GM23248 (cell line): ENCODE data around the gene TUBA4A. TPM values are rescaled to one million over a fixed set of nuclear protein-coding genes. Genes with fewer than 3 reads are reported as not detected.
A peak's percentile ranks its signal among the peaks of the same experiment; 100 is the strongest.
"Not testable (repeated sequence)": the region's sequence is repeated elsewhere in the genome, so short reads cannot be mapped to it uniquely, and the experiment has no call there.

Experiments
- DNase-seq: peaks from one replicate; pipeline ENCODE4 v3.0.0-alpha.2; 2015
- H2AFZ ChIP-seq: fragments of 200-600 bp; sonication (generic); 2 replicates; pipeline ENCODE4 v1.6.1; 2016; ENCODE audit warnings: antibody characterized with exemption
- H3F3A ChIP-seq: fragments of 200-600 bp; sonication (generic); 2 replicates; pipeline ENCODE4 v1.6.1; 2016; ENCODE audit warnings: mild to moderate bottlenecking, antibody characterized with exemption, mixed run types; ENCODE audit not compliant: insufficient read depth
- H3K27ac ChIP-seq: fragments of 200-600 bp; sonication (generic); 2 replicates; pipeline ENCODE4 v1.5.1; 2016; ENCODE audit warnings: mild to moderate bottlenecking
- H3K27me3 ChIP-seq: fragments of 200-600 bp; sonication (generic); replicated peaks from 2 replicates; pipeline ENCODE4 v1.6.1; 2016; ENCODE audit warnings: mild to moderate bottlenecking; ENCODE audit not compliant: insufficient read depth
- H3K36me3 ChIP-seq: fragments of 200-600 bp; sonication (generic); 2 replicates; pipeline ENCODE4 v1.6.1; 2016; ENCODE audit warnings: low read depth, mild to moderate bottlenecking
- H3K4me1 ChIP-seq: fragments of 200-600 bp; sonication (generic); 2 replicates; pipeline ENCODE4 v1.6.1; 2016; ENCODE audit warnings: mild to moderate bottlenecking; ENCODE audit not compliant: insufficient read depth
- H3K4me2 ChIP-seq: fragments of 200-600 bp; sonication (generic); one replicate; pipeline ENCODE4 v1.6.1; 2016; ENCODE audit warnings: mild to moderate bottlenecking; ENCODE audit not compliant: unreplicated experiment
- H3K4me3 ChIP-seq: fragments of 200-600 bp; sonication (generic); 2 replicates; pipeline ENCODE4 v1.5.1; 2016; ENCODE audit warnings: mild to moderate bottlenecking
- H3K79me2 ChIP-seq: fragments of 200-600 bp; sonication (generic); 2 replicates; pipeline ENCODE4 v1.6.1; 2016; ENCODE audit warnings: mild to moderate bottlenecking; ENCODE audit not compliant: insufficient read depth
- H3K9ac ChIP-seq: fragments of 200-600 bp; sonication (generic); 2 replicates; pipeline ENCODE4 v1.6.1; 2016; ENCODE audit warnings: mild to moderate bottlenecking
- H3K9me2 ChIP-seq: fragments of 200-600 bp; sonication (generic); 2 replicates; pipeline ENCODE4 v1.6.1; 2016; ENCODE audit warnings: mixed run types, mild to moderate bottlenecking, moderate library complexity; ENCODE audit not compliant: insufficient read depth
- H3K9me3 ChIP-seq: fragments of 200-600 bp; sonication (generic); one replicate; pipeline ENCODE4 v1.6.1; 2017; ENCODE audit warnings: low read depth
- H4K20me1 ChIP-seq: fragments of 200-600 bp; sonication (generic); 2 replicates; pipeline ENCODE4 v1.6.0; 2016; ENCODE audit not compliant: insufficient read depth
- EZH2 ChIP-seq: fragments of 200-600 bp; sonication (generic); IDR thresholded peaks from 2 replicates; pipeline ENCODE4 v1.6.1; 2018; ENCODE audit warnings: antibody characterized with exemption, mild to moderate bottlenecking; ENCODE audit not compliant: insufficient read depth, poor library complexity, severe bottlenecking
- EZH2phosphoT487 ChIP-seq: fragments of 200-600 bp; sonication (generic); IDR thresholded peaks from 2 replicates; pipeline ENCODE4 v1.6.1; 2018; ENCODE audit warnings: antibody characterized with exemption, moderate library complexity, mild to moderate bottlenecking, low read depth; ENCODE audit not compliant: insufficient read depth
- WGBS, 2 experiments: methylation state at CpG; one replicate each; pipeline ENCODE4 v1.1.6; 2015 to 2017; ENCODE audit warnings: low lambda C conversion rate in 2 of 2, low coverage in 1 of 2; ENCODE audit errors: missing lambda C conversion rate in 2 of 2; 5-methylcytosine and 5-hydroxymethylcytosine counted together
- in situ Hi-C: fragments of 300-500 bp; cut with MboI; formaldehyde crosslinking; loops from 2 replicates; pipeline ENCODE4 v1.15.0; 2020
- microRNA counts: library from miRNA; unstranded; fragments of <30 nt; microRNA quantifications from one replicate; lab custom pipeline; 2016
- microRNA-seq: library from miRNA; unstranded; fragments of <30 nt; microRNA quantifications from one replicate; pipeline ENCODE4, GENCODE V29; 2016; ENCODE audit warnings: borderline number of aligned reads
- polyA plus RNA-seq: library from polyadenylated mRNA; unstranded; fragments of >200 nt; fragmentation: Nextera tagmentation; extraction: Ambion mirVana; gene quantifications from 2 replicates; pipeline ENCODE4 v1.2.1, GENCODE V29; 2016
- small RNA-seq: library from RNA; depleted of rRNA; stranded (forward); fragments of <200 nt; gene quantifications from one replicate; pipeline ENCODE3, GENCODE V24; 2014; ENCODE audit warnings: low read depth, low replicate concordance
- total RNA-seq: library from RNA; depleted of rRNA; stranded (reverse); fragments of >200 nt; shearing (Covaris generic); gene quantifications from 2 replicates; pipeline ENCODE4 v1.2.3, GENCODE V29; 2014; rRNA removed

Gene TUBA4A
- total and polyA plus RNA-seq, 2 experiments from 2014 or later: 14.3 to 14.5 TPM

DNA sequence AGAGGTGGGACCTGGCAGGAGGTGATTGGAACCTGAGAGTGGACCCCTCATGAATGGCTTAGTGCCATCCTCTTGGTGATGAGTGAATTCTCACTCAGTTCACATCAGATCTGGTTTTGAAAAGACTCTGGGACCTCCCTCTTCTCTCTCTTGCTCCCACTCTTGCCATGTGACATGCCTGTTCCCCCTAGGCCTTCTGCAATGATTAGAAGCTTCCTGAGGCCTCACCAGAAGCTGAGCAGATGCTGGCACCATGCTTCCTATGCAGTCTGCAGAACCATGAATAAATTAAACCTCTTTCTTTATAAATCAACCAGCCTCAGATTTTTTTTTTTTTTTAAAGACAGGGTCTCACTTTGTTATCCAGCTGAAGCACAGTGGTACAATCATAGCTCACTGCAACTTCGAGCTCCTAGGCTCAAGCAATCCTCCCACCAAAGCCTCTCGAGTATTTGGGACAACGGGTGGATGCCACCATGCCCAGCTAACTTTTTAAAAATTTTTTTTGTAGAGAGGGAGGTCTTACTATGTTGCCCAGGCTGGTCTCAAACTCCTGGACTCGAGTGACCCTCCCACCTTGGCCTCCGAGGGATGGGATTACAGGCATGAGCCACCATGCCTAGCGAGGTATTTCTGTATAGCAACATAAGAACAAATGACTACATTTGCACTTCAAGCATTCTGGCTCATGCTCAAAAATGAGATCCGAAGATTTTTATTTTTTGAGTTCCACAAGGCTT lies 49.1 kb downstream of the TUBA4A start:
- 70 to 73% methylated on average over 7 of the region's 7 CpGs for WGBS, 2 experiments
- in situ Hi-C loops: no loop called here
- H3K9me3 ChIP-seq: no peaks in the 10 kb centered on the region

DNA sequence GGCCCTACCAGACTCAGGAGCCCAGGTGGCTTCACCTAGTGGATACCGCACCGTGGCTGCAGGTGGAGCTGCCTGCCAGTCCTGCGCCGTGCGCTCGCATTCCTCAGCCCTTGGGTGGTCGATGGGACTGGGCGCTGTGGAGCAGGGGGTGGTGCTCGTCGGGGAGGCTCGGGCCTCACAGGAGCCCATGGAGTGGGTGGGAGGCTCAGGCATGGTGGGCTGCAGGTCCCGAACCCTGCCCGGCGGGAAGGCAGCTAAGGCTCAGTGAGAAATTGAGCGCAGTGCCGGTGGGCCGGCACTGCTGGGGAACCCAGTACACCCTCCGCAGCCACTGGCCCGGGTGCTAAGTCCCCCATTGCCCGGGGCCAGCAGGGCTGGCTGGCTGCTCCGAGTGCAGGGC lies 52.4 kb downstream of the TUBA4A start:
- H2AFZ ChIP-seq, in situ Hi-C loops, H3K9me2 ChIP-seq, H3K4me3 ChIP-seq, H4K20me1 ChIP-seq, H3K4me1 ChIP-seq, H3K4me2 ChIP-seq, H3K9ac ChIP-seq, H3K79me2 ChIP-seq, H3K36me3 ChIP-seq, H3K27ac ChIP-seq, H3F3A ChIP-seq, DNase-seq, H3K9me3 ChIP-seq, H3K27me3 ChIP-seq: not testable (repeated sequence)
- WGBS, 2 experiments: 70 to 73% methylated on average over 19 to 21 of the region's 21 CpGs

More for the DNA sequence above, 49.1 kb downstream of the TUBA4A start:
- H3K9me2 ChIP-seq: no peaks in the 10 kb centered on the region
- no peak overlapping the region for H3K4me2 ChIP-seq
- H3K4me3 ChIP-seq: no peak overlapping the region
- peaks cover 11% of the 10 kb centered on the region; the same call in 1 of the 2 replicates for H3K4me1 ChIP-seq
- peaks cover 17% of the 10 kb centered on the region for H3F3A ChIP-seq
- H3K27ac ChIP-seq: no peak overlapping the region
- H3K79me2 ChIP-seq: 0 out of 2 replicates have a peak, but pooled peaks cover 3% of the 10 kb centered on the region
- H3K9ac ChIP-seq: no peak overlapping the region
- TF ChIP-seq EZH2 (no peak), EZH2phosphoT487 (no peak)
- H3K27me3 ChIP-seq: no peaks in the 10 kb centered on the region
- H4K20me1 ChIP-seq: no peaks in the 10 kb centered on the region
- DNase-seq: no peak
- no peaks in the 10 kb centered on the region for H3K36me3 ChIP-seq
- H2AFZ ChIP-seq: no peak overlapping the region

DNA sequence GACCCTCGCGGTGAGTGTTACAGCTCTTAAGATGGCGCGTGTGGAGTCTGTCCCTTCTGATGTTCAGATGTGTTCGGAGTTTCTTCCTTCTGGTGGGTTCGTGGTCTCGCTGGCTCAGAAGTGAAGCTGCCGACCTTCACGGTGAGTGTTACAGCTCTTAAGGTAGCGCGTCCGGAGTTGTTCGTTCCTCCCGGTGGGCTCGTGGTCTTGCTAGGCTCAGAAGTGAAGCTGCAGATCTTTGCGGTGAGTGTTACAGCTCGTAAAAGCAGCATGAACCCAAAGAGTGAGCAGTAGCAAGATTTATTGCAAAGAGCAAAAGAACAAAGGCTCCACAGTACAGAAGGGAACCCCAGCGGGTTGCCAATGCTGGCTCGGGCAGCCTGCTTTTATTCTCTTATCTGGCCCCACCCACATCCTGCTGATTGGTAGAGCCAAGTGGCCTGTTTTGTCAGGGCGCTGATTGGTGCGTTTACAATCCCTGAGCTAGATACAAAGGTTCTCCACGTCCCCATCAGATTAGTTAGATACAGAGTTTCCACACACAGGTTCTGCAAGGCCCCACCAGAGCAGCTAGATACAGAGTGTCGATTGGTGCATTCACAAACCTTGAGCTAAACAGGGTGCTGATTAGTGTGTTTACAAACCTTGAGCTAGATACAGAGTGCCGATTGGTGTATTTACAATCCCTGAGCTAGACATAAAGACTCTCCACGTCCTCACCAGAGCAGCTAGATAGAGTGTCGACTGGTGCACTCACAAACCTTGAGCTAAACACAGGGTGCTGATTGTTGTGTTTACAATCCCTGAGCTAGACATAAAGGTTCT lies 53.0 kb downstream of the TUBA4A start:
- H2AFZ ChIP-seq, H3K27me3 ChIP-seq, H3K27ac ChIP-seq, H3K4me1 ChIP-seq, H3K9me3 ChIP-seq, H3K36me3 ChIP-seq, H3K4me2 ChIP-seq, H3K9me2 ChIP-seq, H3K79me2 ChIP-seq, DNase-seq, in situ Hi-C loops, H3K4me3 ChIP-seq, H3K9ac ChIP-seq, H3F3A ChIP-seq, H4K20me1 ChIP-seq: not testable (repeated sequence)
- WGBS, 2 experiments: 63 to 65% methylated on average over 26 of the region's 26 CpGs

MicroRNAs within 50 kb of the gene (microRNA counts, 767-probe panel; counts per million panel counts)
- microRNA hsa-miR-153 (lab: Ali Mortazavi, UCI): 447 counts per million, percentile 86 among the panel's probes with 10 or more counts

Small RNAs within 50 kb of the gene (microRNA-seq; reads per million reads assigned to microRNA genes)
- gene MIR153-1: not detected

Small RNAs within 50 kb of the gene (small RNA-seq; reads per million reads assigned to genes)
- not detected for gene MIR153-1

Other genes starting within 250 kb of the TUBA4A start
- gene CFAP65, start 212.4 kb downstream of the TUBA4A start, total RNA-seq: not detected in 2 replicates
- 0.08 TPM in 1 of 2 replicates, not detected in the other for gene CFAP65, start 212.4 kb downstream of the TUBA4A start, polyA plus RNA-seq
- not detected in 2 replicates for gene IHH, start 193.0 kb downstream of the TUBA4A start, total RNA-seq
- gene IHH, start 193.0 kb downstream of the TUBA4A start, polyA plus RNA-seq: not detected in 2 replicates
- 8.3 and 16.1 TPM in 2 replicates for gene NHEJ1, start 93.1 kb downstream of the TUBA4A start, total RNA-seq
- 8.3 and 10.5 TPM in 2 replicates for gene NHEJ1, start 93.1 kb downstream of the TUBA4A start, polyA plus RNA-seq
- 0.13 and 1.2 TPM in 2 replicates for gene SLC23A3, start 83.9 kb downstream of the TUBA4A start, total RNA-seq
- 0.24 and 0.58 TPM in 2 replicates for gene SLC23A3, start 83.9 kb downstream of the TUBA4A start, polyA plus RNA-seq
- 34.5 and 35.2 TPM in 2 replicates for gene CNPPD1, start 77.0 kb downstream of the TUBA4A start, total RNA-seq
- 43.8 and 43.9 TPM in 2 replicates for gene CNPPD1, start 77.0 kb downstream of the TUBA4A start, polyA plus RNA-seq
- gene RETREG2, start 75.6 kb downstream of the TUBA4A start, total RNA-seq: 98.9 and 120 TPM in 2 replicates
- 20.7 and 21.5 TPM in 2 replicates for gene RETREG2, start 75.6 kb downstream of the TUBA4A start, polyA plus RNA-seq
- 39.3 and 42.4 TPM in 2 replicates for gene ZFAND2B, start 47.1 kb downstream of the TUBA4A start, total RNA-seq
- 36.0 and 38.9 TPM in 2 replicates for gene ZFAND2B, start 47.1 kb downstream of the TUBA4A start, polyA plus RNA-seq
- gene ABCB6, start 35.0 kb downstream of the TUBA4A start, total RNA-seq: 25.3 and 35.7 TPM in 2 replicates
- 21.8 TPM in 2 replicates for gene ABCB6, start 35.0 kb downstream of the TUBA4A start, polyA plus RNA-seq
- gene ATG9A, start 24.3 kb downstream of the TUBA4A start, total RNA-seq: 84.4 and 97.3 TPM in 2 replicates
- 68.5 and 72.6 TPM in 2 replicates for gene ATG9A, start 24.3 kb downstream of the TUBA4A start, polyA plus RNA-seq
- 27.8 and 32.6 TPM in 2 replicates for gene ANKZF1, start 24.1 kb downstream of the TUBA4A start, total RNA-seq
- gene ANKZF1, start 24.1 kb downstream of the TUBA4A start, polyA plus RNA-seq: 26.8 and 31.5 TPM in 2 replicates
- gene GLB1L, start 8.5 kb downstream of the TUBA4A start, total RNA-seq: 13.4 and 13.5 TPM in 2 replicates
- gene GLB1L, start 8.5 kb downstream of the TUBA4A start, polyA plus RNA-seq: 3.4 and 3.8 TPM in 2 replicates
- gene STK16, start 8.4 kb downstream of the TUBA4A start, total RNA-seq: 15.3 and 16.0 TPM in 2 replicates
- gene STK16, start 8.4 kb downstream of the TUBA4A start, polyA plus RNA-seq: 5.3 and 7.2 TPM in 2 replicates
- not detected in 2 replicates for gene TUBA4B, start 675 bp downstream of the TUBA4A start, total RNA-seq
- gene TUBA4B, start 675 bp downstream of the TUBA4A start, polyA plus RNA-seq: not detected in 2 replicates
- 50.5 and 53.7 TPM in 2 replicates for gene DNAJB2, start 25.4 kb upstream of the TUBA4A start, total RNA-seq
- gene DNAJB2, start 25.4 kb upstream of the TUBA4A start, polyA plus RNA-seq: 11.1 and 12.6 TPM in 2 replicates
- 50.5 and 54.1 TPM in 2 replicates for gene PTPRN, start 55.5 kb upstream of the TUBA4A start, total RNA-seq
- gene PTPRN, start 55.5 kb upstream of the TUBA4A start, polyA plus RNA-seq: 29.2 and 30.5 TPM in 2 replicates
- not detected in 2 replicates for gene RESP18, start 78.8 kb upstream of the TUBA4A start, total RNA-seq
- gene RESP18, start 78.8 kb upstream of the TUBA4A start, polyA plus RNA-seq: not detected in 2 replicates
- 79.8 and 84.5 TPM in 2 replicates for gene DNPEP, start 134.0 kb upstream of the TUBA4A start, total RNA-seq
- 54.5 and 57.5 TPM in 2 replicates for gene DNPEP, start 134.0 kb upstream of the TUBA4A start, polyA plus RNA-seq
- 0.51 and 2.7 TPM in 2 replicates for gene DES, start 164.5 kb upstream of the TUBA4A start, total RNA-seq
- 0.75 and 1.1 TPM in 2 replicates for gene DES, start 164.5 kb upstream of the TUBA4A start, polyA plus RNA-seq
- gene SPEG, start 180.9 kb upstream of the TUBA4A start, total RNA-seq: 26.5 and 32.1 TPM in 2 replicates
- gene SPEG, start 180.9 kb upstream of the TUBA4A start, polyA plus RNA-seq: 6.8 and 9.4 TPM in 2 replicates
- gene GMPPA, start 245.0 kb upstream of the TUBA4A start, total RNA-seq: 60.6 and 72.2 TPM in 2 replicates
- gene GMPPA, start 245.0 kb upstream of the TUBA4A start, polyA plus RNA-seq: 64.4 and 65.6 TPM in 2 replicates